Activated CD4-positive, alpha-beta T cell treated with anti-CD3 and anti-CD28 coated beads, Interleukin-2, Interleukin-4, amounts not matched to agents 100 ng/mL and 50 ng/mL, durations not matched to agents 16 hours and 8 hours (primary cell): ENCODE data around the gene RAB6B.

Source experiments
- DNase-seq: peaks from one replicate; pipeline ENCODE4 v3.0.0-alpha.2; 2020; ENCODE audit warnings: low spot score

The RAB6B gene

DNA sequence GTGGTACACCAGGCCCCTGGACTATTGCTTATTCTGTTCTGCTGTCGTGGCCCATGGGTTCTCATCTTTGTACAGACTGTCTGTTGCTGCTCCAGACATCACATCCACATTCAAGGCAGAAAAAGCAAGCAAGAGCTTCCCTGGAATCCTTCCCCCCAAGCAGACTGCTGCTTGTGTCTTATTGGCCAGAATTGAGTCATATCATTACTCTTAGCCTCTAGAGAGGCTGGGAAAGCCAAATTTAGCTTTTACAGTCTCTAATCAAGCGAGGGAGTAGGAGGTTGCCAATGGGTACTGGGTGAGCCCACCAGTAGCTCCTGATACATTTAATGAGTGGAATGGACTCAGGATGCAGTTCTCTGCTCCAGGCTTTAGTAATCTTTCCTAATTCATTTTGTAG, 39.4 kb downstream of the RAB6B start:
- DNase-seq, result no peak

DNA sequence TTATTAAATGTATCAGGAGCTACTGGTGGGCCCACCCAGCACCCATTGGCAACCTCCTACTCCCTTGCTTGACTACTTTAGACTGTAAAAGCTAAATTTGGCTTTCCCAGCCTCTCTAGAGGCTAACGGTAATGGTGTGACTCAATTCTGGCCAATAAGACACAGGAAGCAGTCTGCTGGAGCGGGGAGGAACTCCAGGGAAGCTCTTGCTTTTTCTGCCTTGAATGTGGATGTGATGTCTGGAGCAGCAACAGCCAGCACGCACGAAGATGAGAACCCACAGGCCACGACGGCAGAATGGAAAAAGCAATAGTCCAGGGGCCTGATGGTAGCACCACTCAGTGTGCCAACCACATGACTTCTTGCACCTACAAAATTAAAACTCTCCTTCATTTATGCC, 39.9 kb downstream of the RAB6B start:
- no peak for DNase-seq

DNA sequence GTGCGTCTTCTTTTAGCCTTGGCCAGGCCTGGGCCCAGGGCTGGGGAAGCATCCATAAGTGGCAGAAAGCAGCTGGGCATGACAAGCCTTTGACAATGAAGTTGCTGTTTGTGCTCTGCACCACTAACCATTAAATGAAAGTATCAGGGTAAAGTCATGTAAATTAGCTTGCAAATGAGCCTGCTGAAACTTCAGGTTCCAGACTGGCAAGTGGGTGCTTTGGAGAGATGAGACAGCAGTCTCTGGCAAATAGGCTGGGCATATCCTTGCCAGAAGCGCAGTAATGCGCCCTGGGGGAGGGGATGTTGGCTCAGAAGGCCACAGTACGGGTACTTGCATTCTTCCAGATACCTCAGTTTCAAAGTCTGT, 40.7 kb downstream of the RAB6B start:
- no peak for DNase-seq

DNA sequence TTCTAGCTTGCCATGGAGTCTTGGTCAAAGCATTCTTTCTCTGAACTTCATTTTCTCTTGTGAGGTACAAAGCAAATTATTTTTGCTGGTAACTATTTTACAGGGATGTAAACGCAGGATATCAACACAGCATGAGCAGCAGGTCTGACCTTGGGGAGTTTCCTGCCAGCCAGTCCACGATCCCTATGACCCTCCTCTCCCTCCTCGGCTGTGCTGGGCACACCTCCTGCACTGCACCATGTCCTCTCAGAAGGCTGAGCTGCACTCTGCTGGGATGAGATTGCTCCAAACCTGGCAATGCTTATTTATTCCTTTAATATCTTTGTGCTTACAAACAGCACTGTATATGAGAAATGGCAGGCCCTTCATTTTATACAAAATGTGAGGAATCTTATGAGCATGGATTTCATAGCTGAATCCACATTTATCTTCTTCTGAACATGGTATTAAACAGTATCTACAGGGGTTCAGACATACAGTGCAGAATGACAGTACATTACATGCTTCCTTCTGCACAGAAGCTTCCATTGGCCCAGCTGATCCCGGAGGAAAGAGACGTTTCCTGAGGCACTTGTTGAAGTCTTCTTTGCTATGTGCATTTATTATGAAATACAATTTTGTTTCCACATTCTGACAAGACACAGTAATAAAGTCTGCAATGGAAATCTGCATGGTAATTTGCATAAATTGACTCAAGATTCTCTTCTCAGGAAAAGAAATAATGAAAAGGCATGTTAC, 41.2 kb downstream of the RAB6B start:
- DNase-seq, result no peak

DNA sequence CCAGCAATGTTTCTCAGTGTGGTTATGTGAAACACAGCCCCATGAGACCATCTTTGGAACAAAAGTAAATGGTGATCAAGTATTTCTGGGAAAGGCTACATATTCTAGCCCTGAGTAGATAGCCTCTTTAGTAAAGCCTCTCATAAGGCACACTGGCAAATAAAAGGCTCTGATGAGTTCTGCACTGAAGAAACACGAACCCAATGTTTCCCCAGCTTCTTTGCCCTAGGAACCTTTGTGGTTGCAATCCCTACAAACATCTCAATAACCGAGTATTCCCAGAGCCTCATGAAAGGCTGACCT, 41.8 kb downstream of the RAB6B start:
- no peak for DNase-seq

DNA sequence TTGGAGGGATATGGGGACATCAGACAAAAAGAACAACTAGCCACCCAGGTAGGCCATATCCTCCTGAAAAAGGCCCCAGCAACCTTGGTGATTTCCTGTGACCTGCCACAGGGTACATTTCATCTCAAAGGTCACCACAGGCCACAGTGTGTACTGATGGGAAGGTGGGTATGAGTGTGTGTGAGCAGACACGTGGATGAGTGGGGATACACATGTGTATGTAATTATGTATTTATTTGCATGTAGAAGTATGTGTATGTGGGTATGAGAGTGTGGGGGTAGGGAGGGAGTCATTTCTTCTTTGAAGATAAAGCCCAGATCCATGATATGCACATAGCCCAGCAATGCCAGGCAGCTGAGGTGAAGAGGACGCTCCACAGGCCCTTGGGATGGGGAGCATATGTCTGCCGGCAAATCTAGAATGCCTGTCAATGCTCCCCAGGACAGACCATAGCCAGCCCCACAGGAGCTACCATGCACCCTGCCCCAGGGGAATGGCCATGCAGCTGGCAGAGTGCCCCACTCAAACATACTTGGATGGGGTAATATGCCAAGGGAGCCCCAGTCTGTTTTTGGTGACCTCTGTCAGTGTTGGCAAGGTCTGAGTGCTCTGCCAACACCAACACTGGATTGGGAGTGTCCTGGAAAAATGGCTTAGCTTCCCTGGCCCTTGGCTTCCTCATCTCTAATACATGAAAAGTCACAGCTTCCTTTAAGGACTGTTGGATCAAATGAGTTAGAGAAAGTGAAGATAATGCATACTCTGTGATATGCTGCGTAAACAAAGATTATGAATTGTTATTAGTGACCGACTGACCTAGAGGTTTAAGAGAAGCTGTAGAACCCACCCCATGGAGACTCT, 42.4 kb downstream of the RAB6B start:
- no peak for DNase-seq

DNA sequence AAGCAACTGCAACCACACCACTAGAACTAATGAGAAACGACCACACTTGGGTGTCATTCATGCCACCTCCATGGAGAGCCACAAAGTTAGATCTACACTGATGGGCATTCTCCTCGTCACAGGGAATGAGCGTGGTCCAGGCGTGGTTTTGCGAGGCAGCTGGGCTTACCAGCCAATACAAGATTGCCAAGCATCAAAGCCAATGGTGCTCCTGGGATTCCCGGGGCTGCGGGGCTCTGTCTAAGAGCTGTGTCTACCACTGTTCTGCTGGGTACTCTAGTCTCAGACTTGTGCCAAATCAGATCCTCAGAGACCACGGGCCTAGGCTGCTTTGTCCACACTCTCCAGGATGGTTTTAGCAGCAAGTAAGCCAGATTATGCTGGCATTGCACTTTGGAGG, 43.8 kb downstream of the RAB6B start:
- DNase-seq, result no peak

DNA sequence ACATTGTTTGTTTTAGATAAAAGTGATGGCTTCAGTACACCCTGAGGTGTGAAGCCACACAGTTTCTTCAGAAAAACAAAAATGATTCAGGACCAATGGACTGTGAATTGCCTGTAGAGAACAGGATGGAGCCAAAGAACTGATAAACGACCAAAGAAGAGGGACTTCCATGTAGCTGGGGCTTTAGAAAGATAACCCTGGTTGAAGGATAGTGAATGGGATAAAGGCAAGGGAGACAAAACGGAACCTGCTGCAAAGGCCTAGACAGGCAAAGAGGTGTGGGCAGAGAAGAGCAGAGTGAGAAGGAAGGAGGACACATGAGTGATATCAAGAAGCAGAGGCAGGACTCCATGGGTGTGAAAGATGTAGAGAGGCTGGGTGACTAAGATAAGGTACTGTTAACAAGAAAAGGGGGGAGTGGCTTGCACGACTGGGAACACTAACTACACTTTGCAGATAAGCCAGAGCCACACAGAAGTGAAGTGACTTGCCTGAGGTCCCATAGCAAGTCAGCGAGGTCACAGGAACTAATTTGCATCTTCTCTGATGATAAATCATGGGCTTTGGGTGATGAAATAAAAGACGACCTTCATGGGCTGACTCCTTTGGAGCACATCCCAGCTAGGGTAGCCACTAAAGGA, 44.3 kb downstream of the RAB6B start:
- DNase-seq, result peak; percentile 64

DNA sequence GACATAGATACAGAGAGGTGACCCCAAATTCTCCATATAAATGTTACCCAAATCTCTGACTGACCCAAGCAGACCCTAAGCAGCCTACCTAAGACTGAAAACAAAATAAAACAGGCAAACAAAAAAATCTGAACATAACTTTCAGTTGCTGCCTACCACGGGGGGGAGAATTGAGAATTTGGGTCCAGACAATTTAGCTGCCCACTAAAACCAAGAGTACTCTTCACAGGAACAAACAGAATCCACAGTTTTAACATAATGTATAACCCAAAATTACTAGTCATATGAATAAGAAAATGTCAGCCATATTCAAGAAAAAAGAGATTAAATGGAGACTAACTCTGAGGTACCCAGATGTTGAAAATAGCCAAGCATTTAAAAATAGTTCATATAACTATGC, 45.6 kb downstream of the RAB6B start:
- DNase-seq, result peak; percentile 24

DNA sequence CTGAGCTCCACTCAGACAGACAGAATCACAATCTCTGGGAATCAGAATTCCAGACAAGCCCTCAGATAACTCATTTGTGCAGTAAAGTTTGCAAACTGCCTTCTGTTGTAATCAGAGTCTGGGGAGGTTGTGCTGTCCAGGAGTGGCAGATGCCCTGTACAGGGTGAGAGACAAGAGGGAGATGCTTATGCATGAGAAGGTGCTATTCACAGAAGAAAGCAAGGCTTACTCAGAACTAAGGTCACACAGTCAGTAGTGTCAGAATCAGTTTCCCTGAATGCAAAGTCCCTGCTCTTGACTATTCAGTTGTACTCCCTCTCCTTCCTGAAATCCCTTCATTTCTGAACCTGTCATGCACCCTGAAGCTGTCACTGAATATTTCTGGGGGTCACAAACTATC, 46.3 kb downstream of the RAB6B start:
- DNase-seq, result peak; percentile 16

DNA sequence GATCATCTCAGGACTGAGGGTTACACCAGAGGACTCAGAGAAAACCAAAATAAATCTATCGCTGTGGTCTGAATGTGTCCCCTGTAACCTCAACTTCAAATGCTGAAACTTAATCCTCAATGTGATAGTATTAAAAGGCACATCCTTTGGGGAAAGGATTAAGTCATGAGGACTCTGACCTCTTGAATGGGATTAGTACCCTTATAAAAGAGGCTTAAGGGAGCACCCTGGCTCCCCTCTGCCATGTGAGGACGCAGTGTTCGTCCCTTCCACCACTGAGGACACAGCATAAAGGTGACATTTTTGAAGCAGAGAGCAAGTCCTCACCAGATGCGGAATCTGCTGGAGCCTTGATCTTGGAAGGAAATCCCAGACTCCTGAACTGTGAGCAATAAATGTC, 50.6 kb downstream of the RAB6B start:
- DNase-seq, result no peak

DNA sequence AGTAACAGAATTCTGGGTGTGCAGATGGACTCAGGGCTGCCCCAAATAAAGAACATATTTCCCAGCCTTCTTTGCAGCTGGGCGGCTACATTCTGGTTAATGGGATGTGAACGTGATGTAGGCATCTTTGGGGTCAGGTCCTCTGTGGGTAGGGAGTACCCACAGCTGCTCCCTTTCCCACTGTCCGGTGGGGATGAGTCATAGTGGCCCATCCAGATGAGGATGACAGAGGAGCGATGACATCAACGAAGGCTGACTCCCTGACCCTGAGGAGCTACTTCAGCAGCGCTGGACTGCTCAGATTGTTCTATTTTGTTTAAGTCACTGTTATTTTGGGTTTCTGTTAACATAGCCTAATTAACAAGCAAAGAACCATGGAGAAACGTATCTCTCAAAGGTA, 52.0 kb downstream of the RAB6B start:
- DNase-seq, result no peak

DNA sequence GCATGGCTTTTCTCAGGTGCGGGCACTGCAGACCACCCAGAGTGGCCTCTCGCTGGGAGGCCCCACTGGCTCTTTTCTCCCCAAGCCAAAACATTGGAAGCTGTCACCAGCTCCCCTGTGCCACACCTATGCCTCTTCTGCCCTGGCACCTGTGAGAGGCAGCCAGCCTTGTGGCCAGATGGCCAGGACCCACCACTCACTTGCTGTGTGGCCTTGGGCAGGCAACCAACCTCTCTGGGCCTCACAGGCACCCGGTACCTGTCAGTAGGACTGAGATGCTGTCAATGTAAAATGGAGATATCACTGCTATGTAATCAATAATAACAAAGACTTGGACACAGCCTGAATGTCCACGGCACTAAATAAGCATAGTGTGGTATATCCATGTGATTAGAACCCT, 53.5 kb downstream of the RAB6B start:
- no peak for DNase-seq

DNA sequence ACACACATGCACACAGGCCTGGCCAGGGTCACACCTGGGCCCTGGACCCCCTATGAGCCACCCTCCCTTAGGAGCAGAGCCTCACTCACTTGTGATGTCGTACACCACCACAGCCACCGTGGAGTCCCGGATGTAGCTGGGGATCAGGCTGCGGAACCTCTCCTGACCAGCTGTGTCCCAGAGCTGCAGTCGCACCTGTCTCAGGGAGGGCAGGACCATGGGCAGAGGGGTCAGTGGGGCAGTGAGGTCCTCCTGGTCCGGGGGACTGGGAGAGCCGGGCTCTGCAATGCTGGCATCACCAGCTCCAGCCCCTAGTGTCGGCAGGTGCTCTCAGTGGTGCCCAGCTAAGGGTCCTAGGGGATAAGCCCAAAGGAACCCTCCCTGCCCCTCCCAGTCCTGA, 54.5 kb downstream of the RAB6B start:
- DNase-seq, result no peak

DNA sequence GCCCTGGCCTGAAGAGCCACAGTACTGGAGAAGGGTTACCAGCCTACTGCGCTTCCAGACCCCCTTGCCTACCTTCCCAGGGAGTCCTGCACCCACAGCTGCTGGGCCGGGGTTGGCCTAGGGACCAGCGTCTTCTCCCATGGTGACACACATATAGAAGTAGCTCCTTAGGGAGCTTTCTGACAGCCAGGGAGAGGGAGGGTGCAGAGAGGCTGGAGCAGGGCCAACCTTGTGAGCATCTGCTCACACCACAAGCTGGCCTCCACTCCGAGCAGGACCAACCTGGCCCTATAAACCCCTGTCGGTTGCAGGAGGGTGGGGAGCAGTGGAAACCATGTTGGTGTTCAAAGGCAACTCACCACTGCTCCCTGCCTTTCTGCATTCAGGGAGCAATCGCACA, 54.9 kb downstream of the RAB6B start:
- DNase-seq, result no peak

DNA sequence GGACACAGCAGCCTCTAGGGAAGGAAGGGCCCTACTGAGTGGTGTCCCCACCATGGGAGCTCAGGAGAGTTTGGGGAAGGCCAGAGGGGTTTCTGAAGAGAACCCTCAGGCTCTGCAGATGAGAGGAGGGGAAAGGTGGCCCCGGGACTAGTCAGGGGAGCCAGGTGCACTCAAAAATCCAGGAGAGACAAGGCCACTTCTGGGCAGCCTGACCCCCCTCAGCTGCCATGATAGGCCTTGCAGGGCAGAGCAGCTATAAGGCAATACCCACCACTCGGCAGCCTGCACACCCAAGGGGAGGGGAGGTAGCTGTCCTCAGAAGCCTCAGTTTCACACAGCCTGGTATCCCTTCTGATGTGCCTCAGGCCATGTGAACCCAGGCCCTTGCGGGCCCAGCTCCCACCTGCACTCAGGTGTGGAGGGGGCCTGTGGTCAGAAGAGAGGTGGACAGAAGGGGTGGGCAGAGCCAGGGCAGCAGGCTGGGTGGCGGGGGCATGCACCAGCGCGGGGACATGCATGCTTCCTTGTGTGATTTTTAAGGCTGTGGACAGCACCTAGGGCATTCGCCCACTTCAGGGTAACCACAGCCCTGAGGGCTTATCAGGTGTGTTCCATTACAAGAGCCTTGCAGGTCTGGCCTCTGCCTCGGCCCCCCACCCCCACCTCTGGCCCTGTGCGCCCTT, 55.5 kb downstream of the RAB6B start:
- no peak for DNase-seq

DNA sequence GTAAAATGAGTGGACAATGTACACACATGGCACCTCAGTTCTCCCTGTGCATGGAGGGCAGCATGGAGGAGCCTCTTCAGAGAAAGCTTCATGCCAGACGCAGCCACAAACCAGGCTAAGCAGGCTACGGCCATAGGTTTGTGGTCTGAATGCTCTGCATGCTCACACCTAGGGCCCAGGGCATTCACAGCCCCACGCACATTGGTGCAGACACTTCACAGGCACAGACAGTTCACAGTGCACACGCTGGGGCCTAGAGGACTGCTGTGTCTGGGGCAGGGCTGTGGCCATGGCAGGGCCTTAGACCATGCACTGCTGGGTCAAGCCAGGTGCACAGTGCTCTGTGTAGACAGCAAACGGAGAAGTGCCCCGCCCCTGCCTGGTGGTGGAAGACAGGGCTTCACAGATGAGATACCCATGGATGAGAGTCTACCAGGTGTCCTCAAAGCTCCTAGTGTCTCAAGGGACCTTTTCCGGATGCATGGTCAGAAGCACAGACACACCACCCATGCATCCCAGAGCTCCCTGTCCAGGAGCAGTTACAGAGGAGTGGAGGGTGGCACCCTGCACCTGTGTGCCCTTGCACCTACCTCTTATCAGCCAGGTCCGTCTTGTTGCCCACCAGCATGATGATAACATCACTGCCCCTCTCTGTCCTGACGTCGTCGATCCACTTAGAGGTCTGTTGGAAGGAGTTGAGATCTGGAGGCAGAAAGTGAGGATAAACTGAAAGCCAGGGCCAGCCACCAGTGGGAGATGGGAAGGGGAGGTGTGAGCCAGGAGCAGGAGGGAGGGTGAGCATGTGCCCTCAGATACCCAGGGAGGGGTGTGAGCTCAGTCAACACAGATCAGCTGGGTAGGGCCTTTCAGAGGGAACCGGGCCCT, 56.5 kb downstream of the RAB6B start:
- no peak for DNase-seq

DNA sequence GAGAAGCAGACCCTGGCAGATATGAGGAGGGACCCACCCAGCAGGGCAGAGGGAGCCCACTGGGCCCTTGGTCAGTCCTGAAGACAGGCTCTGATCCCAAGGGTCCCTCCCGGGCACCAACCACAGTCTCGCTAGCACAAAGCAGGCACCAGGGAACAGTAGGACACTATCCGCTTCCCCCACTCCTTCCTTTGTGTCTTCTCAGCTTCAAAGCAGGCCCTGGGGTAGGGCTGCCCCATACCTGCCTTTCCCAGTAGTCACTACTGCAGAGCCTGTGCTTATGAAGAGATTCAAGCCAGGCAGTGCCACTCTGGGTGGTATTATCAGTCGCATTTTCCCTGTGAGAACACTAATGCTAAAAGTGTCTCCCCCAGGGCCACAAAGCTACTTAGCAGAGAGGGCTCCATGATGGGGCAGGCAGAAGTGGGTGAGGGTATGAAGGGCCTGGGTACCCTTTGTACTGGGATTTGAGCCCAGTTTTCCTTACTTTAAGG, 57.3 kb downstream of the RAB6B start:
- no peak for DNase-seq

DNA sequence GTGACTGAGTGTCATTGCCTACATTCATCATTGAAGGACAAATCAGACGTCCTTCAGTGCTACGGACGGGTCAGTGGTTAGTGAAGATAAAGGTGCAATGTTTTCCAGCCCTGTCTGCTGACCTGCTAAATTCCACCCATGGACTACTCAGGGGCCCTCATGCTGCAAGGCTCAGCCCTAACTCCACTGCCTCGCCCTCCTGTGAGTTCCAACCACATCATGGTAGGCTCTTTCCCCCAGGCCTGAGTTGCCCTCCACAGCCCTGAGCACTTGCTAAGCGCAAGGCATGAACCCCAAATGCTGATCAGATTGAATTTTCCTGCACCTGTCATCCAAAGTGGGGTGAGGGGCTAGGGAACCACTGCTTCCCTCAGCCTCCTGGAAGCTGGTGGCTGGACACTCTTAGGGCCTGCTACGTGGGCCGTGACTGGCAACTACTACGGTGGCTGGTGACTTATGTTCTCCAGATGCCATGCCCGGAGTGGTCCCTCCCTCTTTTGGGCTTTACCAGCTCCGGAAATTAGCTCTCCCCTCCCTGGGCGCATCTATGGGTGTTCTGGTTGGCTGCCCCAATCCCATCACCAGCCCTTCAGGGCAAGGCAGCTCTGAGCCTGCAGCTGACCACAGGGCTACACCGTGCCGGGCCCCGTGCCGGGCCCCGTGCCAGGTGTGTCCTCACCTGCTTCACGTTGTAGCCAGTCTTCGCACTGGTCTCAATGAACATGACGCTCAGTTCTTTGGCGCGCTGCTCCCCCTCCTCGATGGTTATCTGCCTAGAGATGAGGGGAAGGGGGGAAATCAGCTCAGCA, 58.0 kb downstream of the RAB6B start:
- no peak for DNase-seq

DNA sequence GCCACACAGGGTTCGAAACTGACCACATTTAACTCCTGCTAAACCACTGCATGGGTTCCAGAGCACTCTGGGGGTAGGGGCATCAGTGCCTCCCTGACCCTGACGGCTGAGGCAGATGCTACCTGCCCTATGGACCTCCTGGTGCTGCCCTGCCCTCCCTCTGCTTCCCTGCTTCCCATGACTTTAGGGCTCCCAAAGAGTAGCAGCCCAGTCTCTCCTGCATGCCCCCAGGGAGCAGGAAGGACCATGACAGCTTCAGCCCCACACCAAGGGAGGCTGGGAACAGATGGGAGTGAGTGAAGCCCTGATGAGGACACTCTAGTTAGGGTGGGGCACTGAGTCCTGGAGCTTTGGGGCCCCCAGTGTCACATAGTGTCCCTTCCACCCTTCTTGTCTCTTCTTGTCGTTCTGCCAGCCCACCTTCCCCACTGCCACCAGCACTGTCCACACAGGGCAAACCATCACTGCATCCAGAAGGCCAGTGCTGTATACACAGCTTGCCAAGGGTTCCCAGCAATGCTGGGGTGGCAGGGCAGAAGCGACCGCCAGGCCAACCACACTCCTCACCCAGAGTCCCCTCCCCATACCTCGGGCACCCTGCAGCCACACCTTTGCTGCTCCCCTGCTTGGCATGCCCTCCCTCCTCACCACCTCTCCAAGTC, 59.1 kb downstream of the RAB6B start:
- DNase-seq, result no peak
